Sigmoid colon (tissue), 7 donors: ENCODE measurements around the gene ARHGAP45. TPM values are rescaled to one million over a fixed set of nuclear protein-coding genes. Genes with fewer than 3 reads are reported as not detected.
"Not testable (repeated sequence)": the region's sequence is repeated elsewhere in the genome, so short reads cannot be mapped to it uniquely, and the experiment has no call there.

Experiments used
- DNase-seq: peaks from one replicate; pipeline ENCODE4 v3.0.0-alpha.2; 2019
- H3K27ac ChIP-seq, 4 donors: fragments of 200-600 bp; sonication (generic); one replicate each; pipeline ENCODE4 v1.5.1; 2016 to 2019; ENCODE audit warnings: mild to moderate bottlenecking in 1 of 4
- H3K27me3 ChIP-seq, 3 donors: fragments of 200-600 bp; sonication (generic); one replicate each; pipeline ENCODE4 v1.5.1; 2019; ENCODE audit warnings: mild to moderate bottlenecking in 1 of 3
- H3K36me3 ChIP-seq, 4 donors: fragments of 200-600 bp; sonication (generic); one replicate each; pipeline ENCODE4 v1.5.1; 2016 to 2019
- H3K4me1 ChIP-seq, 4 donors: fragments of 200-600 bp; sonication (generic); one replicate each; pipeline ENCODE4 v1.5.1; 2017 to 2019
- H3K4me3 ChIP-seq, 4 donors: fragments of 200-600 bp; sonication (generic); one replicate each; pipeline ENCODE4 v1.5.1; 2017 to 2019; ENCODE audit warnings: mild to moderate bottlenecking in 2 of 4, moderate library complexity in 1 of 4
- H3K9me3 ChIP-seq, 4 donors: fragments of 200-600 bp in 3 of 4; sonication (generic) in 3 of 4; one replicate each; pipeline versions ENCODE4 v1.5.1 to v1.6.1; 2013 to 2019
- CTCF ChIP-seq, 4 experiments: fragments of 450-650 bp in 3 of 4; fragments of 200-600 bp in 1 of 4; IDR thresholded peaks; one replicate each; pipeline ENCODE4 v1.5.1; 2016 to 2019; ENCODE audit warnings: antibody characterized with exemption in 4 of 4, mild to moderate bottlenecking in 3 of 4, moderate library complexity in 2 of 4
- EP300 ChIP-seq, 4 donors: sonication (generic); formaldehyde crosslinking; IDR thresholded peaks; one replicate each; pipeline ENCODE4 v1.6.1; 2017; ENCODE audit warnings: antibody characterized with exemption in 4 of 4
- POLR2A ChIP-seq, 2 donors: fragments of 450-650 bp; IDR thresholded peaks; one replicate each; pipeline ENCODE4 v1.6.1; 2016; ENCODE audit warnings: antibody characterized with exemption in 2 of 2, mild to moderate bottlenecking in 2 of 2, moderate library complexity in 2 of 2
- POLR2AphosphoS5 ChIP-seq, 4 donors: sonication (generic); formaldehyde crosslinking; IDR thresholded peaks; one replicate each; pipeline ENCODE4 v1.6.1; 2017; ENCODE audit warnings: antibody characterized with exemption in 4 of 4
- WGBS, 2 donors: extraction: QIAGEN DNeasy Blood & Tissue Kit; methylation state at CpG; one replicate each; pipeline ENCODE4 v1.1.7; 2013; 5-methylcytosine and 5-hydroxymethylcytosine counted together
- intact Hi-C: fragments of 100-400 bp; cut with DNase I; formaldehyde crosslinking; loops from one replicate; pipeline ENCODE4 v1.15.1; 2023
- polyA plus RNA-seq, 3 donors: library from polyadenylated mRNA; stranded (reverse); fragments of 200-250 nt; gene quantifications; one replicate each; pipeline ENCODE4 v1.2.3, GENCODE V29; 2013
- total RNA-seq, 4 donors: library from RNA; depleted of rRNA; stranded (reverse); fragments of >200 nt; gene quantifications; one replicate each; pipeline ENCODE4 v1.1.0, GENCODE V29; 2016
- donor health status: healthy with polysubstance abuse.
- donor health status: Bipolar disorder and iron deficiency.
- donor health status: healthy.

Gene ARHGAP45
- total and polyA plus RNA-seq, 7 donors = 12.8 to 103 (median 21.6) TPM

DNA sequence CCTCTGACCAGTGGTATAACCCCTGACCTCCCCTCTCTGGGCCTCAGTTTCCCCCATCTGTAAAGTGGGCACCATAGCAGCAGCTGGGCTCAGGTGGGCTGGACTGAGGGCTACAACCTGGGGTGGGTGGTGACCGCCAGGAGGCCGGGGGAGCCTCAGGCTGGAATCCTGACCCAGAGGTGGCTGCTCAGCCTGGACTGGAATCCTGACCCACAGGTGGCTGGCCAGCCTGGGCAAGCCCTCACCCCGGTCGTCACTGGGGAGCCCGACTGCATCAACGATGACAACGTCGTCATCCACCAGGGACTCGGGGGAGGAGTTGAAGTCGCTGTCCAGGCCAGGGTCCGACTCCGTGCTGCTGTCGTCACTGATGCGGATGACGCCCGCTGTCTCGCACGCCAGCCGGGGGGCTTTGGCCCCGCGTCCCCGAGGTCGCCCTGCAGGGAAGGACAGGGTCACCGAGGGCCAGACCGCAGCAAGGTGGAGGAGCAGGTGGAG lies 47.1 kb downstream of the ARHGAP45 start:
- H3K27ac ChIP-seq = peak overlapping the region; percentile 80 to 85 (median 82)
- WGBS, 2 donors = 93 to 94% methylated on average over 25 of the region's 25 CpGs
- DNase-seq = no peak
- H3K36me3 ChIP-seq = peaks cover 27 to 89% (median 47%) of the 10 kb centered on the region in 4 donors
- no peak overlapping the region for H3K4me3 ChIP-seq
- H3K4me1 ChIP-seq = peaks cover 0 to 28% (median 27%) of the 10 kb centered on the region in 4 donors
- H3K9me3 ChIP-seq = no peaks in the 10 kb centered on the region
- TF ChIP-seq POLR2AphosphoS5 (IDR thresholded peaks at IDR 0.05) (no peak), EP300 (IDR thresholded peaks at IDR 0.05) (no peak), CTCF (IDR thresholded peaks at IDR 0.05) (no peak), POLR2A (IDR thresholded peaks at IDR 0.05) (no peak)
- intact Hi-C loops = loop anchor here (1.0 to 5.0 kb wide), 3 partner anchors 59 to 126 kb away; no protein-coding TSS in a partner anchor
- H3K27me3 ChIP-seq = no peaks in the 10 kb centered on the region

GRCh38 chr19:1114728-1115127 lies 47.8 kb downstream of the ARHGAP45 start:
- intact Hi-C loops = loop anchor here (5.0 kb wide), 1 partner anchor 78 kb away; no protein-coding TSS in a partner anchor
- not testable (repeated sequence) for H3K4me3 ChIP-seq, DNase-seq, H3K27me3 ChIP-seq, H3K27ac ChIP-seq, H3K9me3 ChIP-seq
- 79 to 92% methylated on average over 9 of the region's 9 CpGs for WGBS, 2 donors
- H3K36me3 ChIP-seq = peaks cover 21 to 89% (median 47%) of the 10 kb centered on the region in 4 donors
- peaks cover 0 to 28% (median 27%) of the 10 kb centered on the region in 4 donors for H3K4me1 ChIP-seq

GRCh38 chr19:1115646-1116420 lies 48.9 kb downstream of the ARHGAP45 start:
- Histone ChIP-seq H3K4me3 (no peak overlapping the region), H3K27ac (no peak overlapping the region), H3K27me3 (no peaks in the 10 kb centered on the region), H3K36me3 (peaks cover 19 to 89% (median 50%) of the 10 kb centered on the region in 4 donors), H3K9me3 (no peaks in the 10 kb centered on the region), H3K4me1 (peaks cover 0 to 28% (median 27%) of the 10 kb centered on the region in 4 donors)
- TF ChIP-seq POLR2A (IDR thresholded peaks at IDR 0.05) (no peak), EP300 (IDR thresholded peaks at IDR 0.05) (no peak), CTCF (IDR thresholded peaks at IDR 0.05) (no peak), POLR2AphosphoS5 (IDR thresholded peaks at IDR 0.05) (no peak)
- DNase-seq = no peak
- intact Hi-C loops = no loop called here
- 92% methylated on average over 35 of the region's 35 CpGs for WGBS, 2 donors

DNA sequence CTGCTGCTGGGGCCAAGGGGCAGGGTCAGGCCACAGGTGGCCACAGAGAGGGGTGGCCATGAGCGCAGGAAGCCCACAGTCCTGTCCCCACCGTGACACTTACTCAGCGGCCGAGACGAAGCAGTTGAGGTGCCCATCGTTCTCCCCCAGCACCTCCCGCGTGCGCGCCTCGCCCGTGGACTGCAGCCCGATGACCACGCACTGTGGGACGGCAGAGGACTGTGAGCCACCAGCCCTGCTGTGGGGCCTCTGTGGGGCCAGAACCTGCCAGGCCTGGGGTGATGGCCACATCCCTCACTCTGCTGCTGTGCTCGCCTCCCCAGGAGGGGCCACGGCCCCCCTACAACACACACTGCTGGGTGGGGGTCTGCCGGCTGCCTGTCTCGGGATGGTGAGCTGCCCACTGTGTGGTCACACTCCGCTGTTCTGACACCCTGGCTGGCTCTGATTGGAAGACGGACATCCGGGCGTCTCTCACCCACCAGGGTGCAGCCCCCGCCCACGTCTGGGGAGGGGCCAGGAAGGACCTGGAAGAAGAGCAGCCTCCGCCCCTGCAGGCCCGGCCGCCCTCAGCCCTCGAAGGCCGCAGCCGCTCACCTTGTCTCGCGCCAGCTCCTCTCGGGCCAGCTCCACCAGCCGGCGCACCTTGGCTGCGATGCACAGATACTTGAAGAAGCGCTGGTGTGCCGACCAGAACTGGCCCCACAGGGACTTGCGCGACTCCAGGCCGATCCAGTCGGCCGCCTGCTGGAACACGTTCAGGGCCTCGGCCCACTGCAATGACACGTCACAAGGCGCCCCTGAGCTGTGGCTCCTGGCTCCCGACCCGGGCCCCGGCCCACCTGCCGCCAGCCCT lies 50.0 kb downstream of the ARHGAP45 start:
- intact Hi-C loops = no loop called here
- DNase-seq = no peak
- Histone ChIP-seq H3K36me3 (peaks cover 30 to 91% (median 58%) of the 10 kb centered on the region in 4 donors), H3K4me3 (no peak overlapping the region), H3K27me3 (no peaks in the 10 kb centered on the region), H3K9me3 (no peaks in the 10 kb centered on the region), H3K4me1 (peaks cover 0 to 25% (median 23%) of the 10 kb centered on the region in 4 donors), H3K27ac (no peak overlapping the region)
- TF ChIP-seq POLR2A (IDR thresholded peaks at IDR 0.05) (no peak), EP300 (IDR thresholded peaks at IDR 0.05) (no peak), POLR2AphosphoS5 (IDR thresholded peaks at IDR 0.05) (no peak), CTCF (IDR thresholded peaks at IDR 0.05) (no peak)
- WGBS, 2 donors = 94% methylated on average over 52 of the region's 52 CpGs

GRCh38 chr19:1117654-1118053 lies 50.7 kb downstream of the ARHGAP45 start:
- DNase-seq = no peak

More at GRCh38 chr19:1117654-1118053, 50.7 kb downstream of the ARHGAP45 start:
- Histone ChIP-seq H3K9me3 (no peaks in the 10 kb centered on the region), H3K36me3 (peaks cover 38 to 91% (median 65%) of the 10 kb centered on the region in 4 donors), H3K27me3 (no peaks in the 10 kb centered on the region), H3K27ac (no peak overlapping the region), H3K4me3 (no peak overlapping the region), H3K4me1 (peaks cover 0 to 18% (median 16%) of the 10 kb centered on the region in 4 donors)
- no peak for TF ChIP-seq POLR2AphosphoS5 (IDR thresholded peaks at IDR 0.05)
- no peak for TF ChIP-seq CTCF (IDR thresholded peaks at IDR 0.05)
- TF ChIP-seq EP300 (IDR thresholded peaks at IDR 0.05) = no peak
- no peak for TF ChIP-seq POLR2A (IDR thresholded peaks at IDR 0.05)
- 92 to 93% methylated on average over 16 of the region's 16 CpGs for WGBS, 2 donors
- intact Hi-C loops = no loop called here
